Mesendoderm (in vitro differentiated cells): Measurements from ENCODE around the gene SNHG17.

Experiments used
- DNase-seq: peaks from one replicate; pipeline ENCODE4 v3.0.0; 2013
- H2AK5ac ChIP-seq: 2 replicates; pipeline ENCODE4 v1.6.1; 2013; ENCODE audit warnings: low read length, inconsistent platforms
- H2BK120ac ChIP-seq: 2 replicates; pipeline ENCODE4 v1.6.1; 2013; ENCODE audit warnings: low read depth, mild to moderate bottlenecking, low read length, moderate library complexity, mixed read lengths
- H2BK15ac ChIP-seq: replicated peaks from 2 replicates; pipeline ENCODE4 v1.6.1; 2013; ENCODE audit warnings: low read depth, mild to moderate bottlenecking, moderate library complexity
- H2BK5ac ChIP-seq: 2 replicates; pipeline ENCODE4 v1.6.1; 2013; ENCODE audit warnings: low read length, inconsistent platforms
- H3K18ac ChIP-seq: 2 replicates; pipeline ENCODE4 v1.6.1; 2013; ENCODE audit warnings: mild to moderate bottlenecking, low read length, mixed read lengths
- H3K23ac ChIP-seq: one replicate; pipeline ENCODE4 v1.6.1; 2013; ENCODE audit warnings: low read length
- H3K27ac ChIP-seq: 2 replicates; pipeline ENCODE4 v1.5.1; 2013; ENCODE audit warnings: low read depth, mild to moderate bottlenecking, inconsistent platforms, low read length, moderate library complexity
- H3K27me3 ChIP-seq: 2 replicates; pipeline ENCODE4 v1.6.1; 2013; ENCODE audit warnings: low read length, control low read depth, mild to moderate bottlenecking, inconsistent platforms; ENCODE audit not compliant: insufficient read depth, poor library complexity
- H3K36me3 ChIP-seq: 2 replicates; pipeline ENCODE4 v1.6.1; 2013; ENCODE audit warnings: low read length, inconsistent platforms; ENCODE audit not compliant: control insufficient read depth, insufficient read depth
- H3K4ac ChIP-seq: one replicate; pipeline ENCODE4 v1.6.1; 2013; ENCODE audit warnings: low read depth, mild to moderate bottlenecking, low read length, moderate library complexity
- H3K4me1 ChIP-seq: 2 replicates; pipeline ENCODE4 v1.6.1; 2013; ENCODE audit warnings: low read depth, low read length, inconsistent platforms; ENCODE audit not compliant: control insufficient read depth
- H3K4me2 ChIP-seq: 2 replicates; pipeline ENCODE4 v1.6.1; 2013; ENCODE audit warnings: low read length
- H3K4me3 ChIP-seq: 2 replicates; pipeline ENCODE4 v1.5.1; 2013; ENCODE audit warnings: mild to moderate bottlenecking, low read length
- H3K56ac ChIP-seq: one replicate; pipeline ENCODE4 v1.6.1; 2013; ENCODE audit warnings: low read length
- H3K79me1 ChIP-seq: 2 replicates; pipeline ENCODE4 v1.6.1; 2013; ENCODE audit warnings: low read length, inconsistent platforms
- H3K79me2 ChIP-seq: 2 replicates; pipeline ENCODE4 v1.6.1; 2013; ENCODE audit warnings: mild to moderate bottlenecking, low read length; ENCODE audit not compliant: control insufficient read depth, insufficient read depth
- H3K9ac ChIP-seq: 2 replicates; pipeline ENCODE4 v1.6.1; 2013; ENCODE audit warnings: low read length, inconsistent platforms
- H4K5ac ChIP-seq: one replicate; pipeline ENCODE4 v1.6.1; 2013; ENCODE audit warnings: low read length
- H4K8ac ChIP-seq: one replicate; pipeline ENCODE4 v1.6.1; 2013; ENCODE audit warnings: low read depth, mild to moderate bottlenecking, control low read depth, low read length, moderate library complexity
- WGBS: extraction: QIAGEN DNeasy Blood & Tissue Kit; methylation state at CpG from one replicate; pipeline ENCODE4 v1.1.7; 2013; ENCODE audit warnings: low lambda C conversion rate, missing lambda C conversion rate; ENCODE audit not compliant: insufficient coverage; ENCODE audit errors: extremely low coverage; 5-methylcytosine and 5-hydroxymethylcytosine counted together

The SNHG17 gene

GRCh38 chr20:38424401-38424800 lies 10.7 kb downstream of the SNHG17 start:
- Histone ChIP-seq H3K79me2 (peaks cover 40% of the 10 kb centered on the region), H3K9ac (no peak overlapping the region), H3K23ac (no peak overlapping the region), H3K27ac (no peak overlapping the region), H3K79me1 (peaks cover 51% of the 10 kb centered on the region), H2BK120ac (no peak overlapping the region), H4K5ac (no peak overlapping the region), H3K4me3 (no peak overlapping the region), H3K27me3 (no peaks in the 10 kb centered on the region), H2BK5ac (no peak overlapping the region), H3K18ac (no peak overlapping the region), H3K56ac (no peak overlapping the region), H2BK15ac (no peak overlapping the region), H3K4ac (no peak overlapping the region), H3K36me3 (peaks cover 78% of the 10 kb centered on the region), H4K8ac (no peak overlapping the region), H2AK5ac (no peak overlapping the region), H3K4me2 (no peak overlapping the region), H3K4me1 (no peaks in the 10 kb centered on the region)
- WGBS: no CpG with 5 or more reads among the region's 1 CpG
- no peak for DNase-seq

GRCh38 chr20:38423541-38423940 lies 11.6 kb downstream of the SNHG17 start:
- Histone ChIP-seq H3K4me1 (no peaks in the 10 kb centered on the region), H3K4ac (no peak overlapping the region), H3K4me3 (no peak overlapping the region), H3K18ac (no peak overlapping the region), H3K56ac (no peak overlapping the region), H3K79me2 (peaks cover 32% of the 10 kb centered on the region), H3K23ac (no peak overlapping the region), H2AK5ac (no peak overlapping the region), H2BK15ac (no peak overlapping the region), H2BK120ac (no peak overlapping the region), H3K4me2 (no peak overlapping the region), H3K79me1 (peaks cover 43% of the 10 kb centered on the region), H3K9ac (no peak overlapping the region), H4K5ac (no peak overlapping the region), H2BK5ac (no peak overlapping the region), H3K27me3 (no peaks in the 10 kb centered on the region), H3K27ac (no peak overlapping the region), H4K8ac (no peak overlapping the region), H3K36me3 (peaks cover 75% of the 10 kb centered on the region)
- no CpG with 5 or more reads among the region's 4 CpGs for whole genome bisulfite sequencing
- no peak for DNase-seq

DNA sequence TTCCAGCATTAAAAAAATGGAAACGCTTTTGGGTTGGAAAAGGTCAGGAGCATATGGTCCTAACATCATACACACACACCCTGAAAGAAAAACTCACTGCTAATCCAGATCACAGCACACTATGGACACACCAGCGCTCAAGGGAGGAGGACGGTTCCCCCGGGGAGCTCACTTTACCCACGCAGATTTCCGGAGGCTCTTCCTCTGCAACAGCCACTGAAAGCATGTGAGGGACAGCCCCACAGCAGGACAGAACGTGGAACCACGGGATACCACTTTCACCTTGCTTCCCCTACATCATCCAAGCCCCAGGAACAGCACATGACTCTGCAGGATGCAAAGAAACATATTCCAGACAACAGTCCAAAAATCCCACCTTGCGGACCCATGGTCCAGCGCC lies 13.2 kb downstream of the SNHG17 start:
- Histone ChIP-seq H3K56ac (no peak overlapping the region), H2BK120ac (no peak overlapping the region), H4K8ac (no peak overlapping the region), H3K27me3 (no peaks in the 10 kb centered on the region), H3K27ac (no peak overlapping the region), H3K4me3 (no peak overlapping the region), H2AK5ac (no peak overlapping the region), H3K4ac (no peak overlapping the region), H3K79me1 (peaks cover 28% of the 10 kb centered on the region), H3K4me2 (no peak overlapping the region), H3K23ac (no peak overlapping the region), H3K4me1 (no peaks in the 10 kb centered on the region), H3K9ac (no peak overlapping the region), H3K18ac (no peak overlapping the region), H3K36me3 (peaks cover 63% of the 10 kb centered on the region), H2BK5ac (no peak overlapping the region), H3K79me2 (peaks cover 15% of the 10 kb centered on the region), H2BK15ac (no peak overlapping the region), H4K5ac (no peak overlapping the region)
- no peak for DNase-seq
- WGBS: no CpG with 5 or more reads among the region's 10 CpGs

- Histone ChIP-seq H3K4me2 (no peak overlapping the region), H3K27me3 (no peaks in the 10 kb centered on the region), H3K4me3 (no peak overlapping the region), H3K9ac (no peak overlapping the region), H3K18ac (no peak overlapping the region), H3K4me1 (no peaks in the 10 kb centered on the region), H3K4ac (no peak overlapping the region), H2BK15ac (no peak overlapping the region), H4K8ac (no peak overlapping the region), H3K23ac (no peak overlapping the region), H2BK120ac (no peak overlapping the region), H3K79me1 (peaks cover 19% of the 10 kb centered on the region), H3K36me3 (peaks cover 52% of the 10 kb centered on the region), H4K5ac (no peak overlapping the region), H3K27ac (no peak overlapping the region), H3K79me2 (peaks cover 7% of the 10 kb centered on the region), H2AK5ac (no peak overlapping the region), H2BK5ac (no peak overlapping the region), H3K56ac (no peak overlapping the region)
- DNase-seq: no peak
- WGBS: no CpG with 5 or more reads among the region's 9 CpGs
Measured at GRCh38 chr20:38420388-38421085, 14.6 kb downstream of the SNHG17 start.

- Histone ChIP-seq H2BK15ac (no peak overlapping the region), H3K27ac (no peak overlapping the region), H3K4ac (no peak overlapping the region), H2BK120ac (no peak overlapping the region), H3K4me3 (no peak overlapping the region), H2BK5ac (no peak overlapping the region), H4K5ac (no peak overlapping the region), H3K79me2 (peaks cover 1% of the 10 kb centered on the region), H3K36me3 (peaks cover 40% of the 10 kb centered on the region), H3K79me1 (peaks cover 13% of the 10 kb centered on the region), H3K4me1 (no peaks in the 10 kb centered on the region), H3K23ac (no peak overlapping the region), H3K9ac (no peak overlapping the region), H2AK5ac (no peak overlapping the region), H3K4me2 (no peak overlapping the region), H3K18ac (no peak overlapping the region), H3K56ac (no peak overlapping the region), H4K8ac (no peak overlapping the region), H3K27me3 (no peaks in the 10 kb centered on the region)
- no peak for DNase-seq
- WGBS: no CpG with 5 or more reads among the region's 4 CpGs
Measured at GRCh38 chr20:38418509-38419204, 16.5 kb downstream of the SNHG17 start.
